Stimulated activated naive CD8-positive, alpha-beta T cell treated with anti-CD3 and anti-CD28 coated beads, Interleukin-15, amount 100 ng/mL, for 72 hours (primary cell): ENCODE data around the gene CDC25B.

Experiments
- ATAC-seq: fragments of 150-1000 bp; cut with Tn5 transposase; 2 replicates; pipeline ENCODE4 v1.10.0; 2021; ENCODE audit warnings: mild to moderate bottlenecking, moderate library complexity
- DNase-seq, 2 donors: peaks; one replicate each; pipeline ENCODE4 v3.0.0; 2021 to 2022
- H3K27ac Mint-ChIP-seq, 2 donors: one replicate each; pipeline ENCODE4 v1.8.0; 2022; ENCODE audit warnings: mild to moderate bottlenecking in 2 of 2, mixed read lengths in 2 of 2, moderate library complexity in 2 of 2
- H3K27me3 Mint-ChIP-seq: one replicate; pipeline ENCODE4 v1.8.0; 2022; ENCODE audit warnings: mixed read lengths
- H3K4me1 Mint-ChIP-seq: one replicate; pipeline ENCODE4 v1.8.0; 2022; ENCODE audit warnings: mild to moderate bottlenecking, mixed read lengths
- H3K4me3 Mint-ChIP-seq, 2 donors: one replicate each; pipeline ENCODE4 v1.8.0; 2022; ENCODE audit warnings: mild to moderate bottlenecking in 2 of 2, mixed read lengths in 2 of 2, moderate library complexity in 1 of 2
- H3K9me3 Mint-ChIP-seq, 2 donors: one replicate each; pipeline ENCODE4 v1.8.0; 2022; ENCODE audit warnings: mixed read lengths in 2 of 2

CDC25B gene

DNA sequence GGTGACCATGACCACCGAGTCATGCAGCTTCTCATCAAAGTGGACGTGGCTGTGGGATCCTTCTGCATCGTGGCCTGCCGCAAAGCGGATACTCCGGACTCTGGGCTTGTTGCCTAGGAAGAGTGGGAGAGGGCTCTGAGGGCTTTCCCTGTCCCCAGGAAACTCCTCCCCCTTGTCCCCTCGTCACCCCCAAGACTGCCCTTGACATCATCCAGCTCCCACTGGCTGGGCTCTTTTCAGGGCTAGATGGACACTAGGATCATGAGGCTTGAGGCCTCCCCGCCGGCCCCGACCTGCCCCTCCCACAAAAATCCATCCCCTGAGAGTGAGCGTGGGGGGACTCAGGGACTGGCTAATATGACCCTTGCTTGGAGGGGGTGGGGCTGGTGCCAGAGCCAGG lies 37.5 kb upstream of the CDC25B start:
- Mint-ChIP-seq H3K4me3 (no peak overlapping the region), H3K9me3 (no peaks in the 10 kb centered on the region), H3K4me1 (no peaks in the 10 kb centered on the region), H3K27me3 (no peaks in the 10 kb centered on the region), H3K27ac (no peak overlapping the region)
- DNase-seq (no peak), ATAC-seq (no peak)

DNA sequence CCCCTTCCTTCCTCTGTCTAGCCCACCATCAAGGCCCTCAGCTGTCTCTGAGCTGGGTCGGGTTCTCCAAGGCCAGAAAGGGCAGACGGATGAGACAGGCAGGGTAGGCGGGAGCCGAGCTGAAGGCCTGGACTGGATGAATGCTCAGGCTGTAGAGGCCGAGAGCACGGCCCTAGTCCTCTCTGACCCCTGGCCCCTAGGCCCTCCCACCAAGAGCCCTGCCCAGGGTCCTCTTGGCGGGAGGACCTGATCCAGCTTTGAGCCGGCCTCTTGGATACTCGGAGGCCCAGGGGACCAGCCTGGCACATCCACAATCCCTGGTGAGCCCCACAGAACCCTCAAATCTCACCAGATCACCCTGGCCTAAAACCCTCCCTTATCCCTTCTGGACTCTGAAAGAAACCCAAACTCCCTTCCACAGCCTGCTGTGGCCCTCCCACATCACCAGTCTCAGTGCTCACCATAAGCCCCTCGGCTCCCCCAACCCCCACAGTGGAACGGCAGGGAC lies 36.7 kb upstream of the CDC25B start:
- H3K9me3 Mint-ChIP-seq: no peaks in the 10 kb centered on the region
- H3K27ac Mint-ChIP-seq: peak overlapping the region in 1 of 2 donors; percentile 75
- peaks cover 3% of the 10 kb centered on the region for H3K4me1 Mint-ChIP-seq
- no peak overlapping the region for H3K4me3 Mint-ChIP-seq
- DNase-seq (no peak), ATAC-seq (no peak)
- no peaks in the 10 kb centered on the region for H3K27me3 Mint-ChIP-seq

GRCh38 chr20:3759884-3760283 lies 36.2 kb upstream of the CDC25B start:
- ATAC-seq (peak; percentile 8), DNase-seq (no peak)
- no peak overlapping the region for H3K4me3 Mint-ChIP-seq
- peaks cover 9% of the 10 kb centered on the region for H3K4me1 Mint-ChIP-seq
- H3K9me3 Mint-ChIP-seq: no peaks in the 10 kb centered on the region
- no peaks in the 10 kb centered on the region for H3K27me3 Mint-ChIP-seq
- peak overlapping the region in 1 of 2 donors; percentile 75 for H3K27ac Mint-ChIP-seq

DNA sequence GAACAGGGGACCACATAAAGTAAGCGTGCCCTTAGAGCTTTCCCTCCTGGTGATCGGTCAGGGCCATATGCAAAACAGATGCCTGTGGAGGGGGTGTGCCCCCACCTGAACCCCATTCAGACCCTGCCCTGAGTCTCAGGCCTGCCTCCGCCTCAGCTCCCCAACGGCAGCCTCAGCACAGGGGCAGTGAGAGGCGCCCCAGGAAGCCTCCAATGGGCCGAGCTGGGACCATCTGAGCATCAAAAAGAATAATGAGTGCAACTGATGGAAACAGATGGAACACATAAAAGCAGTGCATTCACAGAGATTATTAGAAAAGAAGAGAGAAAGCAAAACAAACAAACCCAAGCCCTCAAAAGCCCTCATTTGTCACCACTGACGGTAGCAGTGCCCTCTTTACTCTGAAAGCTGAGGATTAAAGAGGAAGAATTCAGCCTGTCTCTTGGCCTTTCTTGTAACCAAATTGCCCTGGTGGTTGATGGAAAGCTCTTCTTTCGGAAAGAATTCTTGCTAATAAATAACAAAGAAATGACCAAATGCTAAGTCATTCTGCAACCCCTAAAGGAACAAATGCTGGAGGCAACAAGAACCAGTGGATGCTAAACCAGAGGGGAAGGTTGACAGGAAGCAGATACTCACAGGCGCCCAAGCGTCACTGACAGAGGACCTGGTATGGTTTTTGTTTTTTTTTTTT lies 35.3 kb upstream of the CDC25B start:
- Mint-ChIP-seq H3K4me3 (no peak overlapping the region), H3K27ac (no peak overlapping the region), H3K9me3 (no peaks in the 10 kb centered on the region), H3K27me3 (no peaks in the 10 kb centered on the region), H3K4me1 (peaks cover 18% of the 10 kb centered on the region)
- no peak for ATAC-seq
- no peak for DNase-seq

- no peak for ATAC-seq
- H3K27ac Mint-ChIP-seq: peak overlapping the region in 1 of 2 donors; percentile 34
- DNase-seq: no peak
- no peak overlapping the region for H3K4me3 Mint-ChIP-seq
- no peaks in the 10 kb centered on the region for H3K27me3 Mint-ChIP-seq
- H3K9me3 Mint-ChIP-seq: no peaks in the 10 kb centered on the region
- peaks cover 39% of the 10 kb centered on the region for H3K4me1 Mint-ChIP-seq
These were observed 32.2 kb upstream of the CDC25B start for GRCh38 chr20:3763671-3764601.

- no peaks in the 10 kb centered on the region for H3K9me3 Mint-ChIP-seq
- no peak overlapping the region for H3K4me3 Mint-ChIP-seq
- ATAC-seq (no peak), DNase-seq (no peak)
- no peaks in the 10 kb centered on the region for H3K27me3 Mint-ChIP-seq
- H3K27ac Mint-ChIP-seq: peak overlapping the region in 1 of 2 donors; percentile 34
- peaks cover 44% of the 10 kb centered on the region for H3K4me1 Mint-ChIP-seq
These were observed 31.5 kb upstream of the CDC25B start for GRCh38 chr20:3764659-3765058.

DNA sequence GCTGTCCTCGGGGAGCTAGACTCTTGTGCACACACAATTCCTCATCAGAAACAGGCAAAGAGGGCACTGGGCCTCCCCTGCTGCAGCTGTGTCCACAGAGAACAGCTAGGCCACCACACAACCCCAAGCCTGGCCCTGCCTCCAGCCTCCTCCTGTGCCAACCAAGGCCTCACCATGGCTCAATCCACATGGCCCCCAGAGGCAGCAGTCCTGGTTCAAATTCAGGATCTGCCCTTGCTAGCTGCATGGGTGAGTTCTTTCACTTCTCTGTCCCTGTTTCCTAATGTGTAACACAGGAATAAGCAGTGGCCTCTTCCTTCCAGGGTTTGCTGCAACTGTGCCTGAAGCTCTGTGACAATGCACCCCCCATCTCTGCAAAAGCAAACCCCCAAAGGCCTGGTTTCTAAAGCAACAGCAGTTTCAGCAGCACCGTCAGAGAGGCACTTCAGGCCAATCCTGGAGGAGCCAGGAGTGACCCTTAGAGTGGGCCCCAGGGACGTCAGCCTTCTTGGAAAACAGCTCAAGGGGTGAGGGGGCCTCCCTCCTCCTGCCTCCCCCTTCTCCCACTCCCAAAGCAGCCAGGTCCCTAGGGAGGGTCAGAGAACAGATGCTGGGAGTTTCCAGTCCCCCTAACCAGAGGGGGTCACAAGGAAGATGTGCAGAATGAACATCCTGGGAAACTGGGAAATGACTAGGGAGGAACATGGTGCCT lies 30.8 kb upstream of the CDC25B start:
- Mint-ChIP-seq H3K4me3 (no peak overlapping the region), H3K4me1 (peaks cover 44% of the 10 kb centered on the region), H3K27me3 (no peaks in the 10 kb centered on the region), H3K27ac (no peak overlapping the region), H3K9me3 (no peaks in the 10 kb centered on the region)
- ATAC-seq (no peak), DNase-seq (no peak)

- Mint-ChIP-seq H3K9me3 (no peaks in the 10 kb centered on the region), H3K27me3 (no peaks in the 10 kb centered on the region), H3K4me3 (peak overlapping the region; percentile 91 to 97), H3K4me1 (peaks cover 44% of the 10 kb centered on the region), H3K27ac (peak overlapping the region in 1 of 2 donors; percentile 86)
- ATAC-seq: no peak
- no peak for DNase-seq
These were observed 29.5 kb upstream of the CDC25B start for GRCh38 chr20:3766422-3767109.

- H3K27ac Mint-ChIP-seq: peak overlapping the region in 1 of 2 donors; percentile 86
- H3K4me3 Mint-ChIP-seq: peak overlapping the region; percentile 91 to 97
- no peaks in the 10 kb centered on the region for H3K27me3 Mint-ChIP-seq
- ATAC-seq (no peak), DNase-seq (no peak)
- H3K9me3 Mint-ChIP-seq: no peaks in the 10 kb centered on the region
- H3K4me1 Mint-ChIP-seq: peaks cover 44% of the 10 kb centered on the region
These were observed 29.0 kb upstream of the CDC25B start for GRCh38 chr20:3767110-3767426.

- H3K9me3 Mint-ChIP-seq: no peaks in the 10 kb centered on the region
- ATAC-seq (peak; percentile 92), DNase-seq (peak; percentile 98 to 99)
- peak within 1 kb of the TSS; percentile 91 to 97 for H3K4me3 Mint-ChIP-seq
- H3K27me3 Mint-ChIP-seq: no peaks in the 10 kb centered on the region
- peak within 1 kb of the TSS; percentile 97 to 98 for H3K27ac Mint-ChIP-seq
- peaks cover 44% of the 10 kb centered on the region for H3K4me1 Mint-ChIP-seq
These were observed 28.4 kb upstream of the CDC25B start, which contains the start of gene ADISSP for GRCh38 chr20:3767427-3768341. ADISSP (minus strand) TSS chr20:3767753; CDS start chr20:3760100, 7,653 bp downstream.

- DNase-seq: peak; percentile 80 to 81
- peak overlapping the region; percentile 97 to 98 for H3K27ac Mint-ChIP-seq
These were observed 27.6 kb upstream of the CDC25B start for GRCh38 chr20:3768342-3769130.

GRCh38 chr20:3771552-3772058 lies 24.5 kb upstream of the CDC25B start:
- ATAC-seq: no peak
- peaks cover 19% of the 10 kb centered on the region for H3K4me1 Mint-ChIP-seq
- no peak overlapping the region for H3K4me3 Mint-ChIP-seq
- no peak for DNase-seq
- H3K9me3 Mint-ChIP-seq: no peaks in the 10 kb centered on the region
- no peaks in the 10 kb centered on the region for H3K27me3 Mint-ChIP-seq
- no peak overlapping the region for H3K27ac Mint-ChIP-seq

More at GRCh38 chr20:3768342-3769130, 27.6 kb upstream of the CDC25B start:
- peak overlapping the region; percentile 91 to 97 for H3K4me3 Mint-ChIP-seq
- H3K4me1 Mint-ChIP-seq: peaks cover 44% of the 10 kb centered on the region
- peak; percentile 73 for ATAC-seq
- no peaks in the 10 kb centered on the region for H3K9me3 Mint-ChIP-seq
- H3K27me3 Mint-ChIP-seq: no peaks in the 10 kb centered on the region

DNA sequence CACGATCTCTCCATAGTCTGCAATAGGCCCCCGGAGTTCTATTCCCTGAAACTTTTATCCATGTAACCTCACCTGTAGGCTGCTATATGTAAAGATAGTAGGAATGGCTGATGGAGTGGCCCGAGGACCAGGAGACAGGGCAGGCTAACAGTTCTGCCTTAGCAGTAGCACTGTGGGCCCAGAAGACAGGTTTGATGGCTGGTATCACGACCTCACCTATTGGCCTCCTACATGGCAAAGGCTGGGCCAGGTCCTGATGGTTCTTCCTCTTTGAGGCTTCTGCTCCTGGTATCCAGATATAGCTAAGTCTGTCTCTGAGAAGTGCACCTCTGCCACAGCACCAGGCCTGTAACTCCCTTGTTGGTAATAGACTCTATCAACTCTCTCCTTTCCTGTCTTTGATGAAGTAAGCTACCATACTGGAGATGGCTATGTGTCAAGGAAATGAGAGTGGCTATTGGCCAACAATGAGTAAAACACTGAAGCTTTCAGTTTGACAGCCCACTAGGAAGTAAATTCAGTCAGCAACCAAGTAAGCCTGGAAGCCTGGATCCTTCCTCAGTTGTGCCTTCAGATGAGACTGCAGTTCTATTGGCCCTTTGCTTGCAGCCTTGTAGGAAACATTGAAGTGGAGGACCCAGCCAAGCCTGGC lies 20.5 kb upstream of the CDC25B start:
- Mint-ChIP-seq H3K27me3 (peaks cover 19% of the 10 kb centered on the region), H3K4me3 (no peak overlapping the region), H3K4me1 (peaks cover 29% of the 10 kb centered on the region), H3K27ac (no peak overlapping the region), H3K9me3 (no peaks in the 10 kb centered on the region)
- DNase-seq (no peak), ATAC-seq (no peak)
